HCT116 (cell line): ENCODE measurements around the gene ATP8A2. TPM values are rescaled to one million over a fixed set of nuclear protein-coding genes. Genes with fewer than 3 reads are reported as not detected.

Source experiments
- ATAC-seq: fragments of 200-7000 bp; cut with Tn5 transposase; 2 replicates; pipeline ENCODE4 v1.9.1; 2020; ENCODE audit warnings: mild to moderate bottlenecking, moderate library complexity
- BruUV-seq: library from RNA; stranded (reverse); fragments of 400-500 nt; replicated peaks from 2 replicates; lab custom pipeline; 2021; lab: Mats Ljungman, UMichigan
- CTCF ChIA-PET: fragments of 300-600 bp; sonication (Branson Sonifier 250); formaldehyde crosslinking; loops from one replicate; lab custom pipeline; 2021; ENCODE audit warnings: antibody characterized with exemption; lab: Charles Lee
- POLR2A ChIA-PET: fragments of 300-600, 350-600 bp; sonication (Branson Sonifier 250); formaldehyde crosslinking; loops from one replicate; lab custom pipeline; 2021; ENCODE audit warnings: antibody characterized with exemption; lab: Charles Lee
- RAD21 ChIA-PET, 2 experiments: fragments of 300-600 bp; sonication (Branson Sonifier 250); formaldehyde crosslinking; loops; one replicate each; lab custom pipeline; 2023; ENCODE audit warnings: low total read pairs in 2 of 2; ENCODE audit not compliant: uncharacterized antibody in 2 of 2, unreplicated experiment in 2 of 2, low non-redundant PET in 1 of 2; lab: Charles Lee
- DNase-seq: peaks from one replicate; pipeline ENCODE4 v3.0.0-alpha.2; 2010; ENCODE audit warnings: low read depth, low spot score
- H2AFZ ChIP-seq: fragments of 200-600 bp; shearing (Covaris generic), sonication (generic); 2 replicates; pipeline ENCODE4 v1.6.1; 2017; ENCODE audit warnings: low read depth, mixed run types, mixed read lengths, antibody characterized with exemption, low read length; ENCODE audit not compliant: poor library complexity, severe bottlenecking
- H3K27ac ChIP-seq: 2 replicates; pipeline ENCODE4 v1.5.1; 2012; ENCODE audit warnings: low read depth, low read length
- H3K27me3 ChIP-seq: fragments of 200-600 bp; sonication (generic); 2 replicates; pipeline ENCODE4 v1.6.1; 2016; ENCODE audit warnings: mixed run types, low read length, mixed read lengths; ENCODE audit not compliant: insufficient read depth
- H3K36me3 ChIP-seq, 2 experiments: fragments of 200-500 bp in 1 of 2; fragments of 200-600 bp in 1 of 2; sonication (Bioruptor generic) in 1 of 2; sonication (generic) in 1 of 2; 2 replicates each; pipeline versions ENCODE4 v1.5.1 to v1.6.1; 2014 to 2016; ENCODE audit warnings: low read length in 2 of 2, inconsistent platforms in 1 of 2, mixed read lengths in 1 of 2, mixed run types in 1 of 2; ENCODE audit not compliant: insufficient read depth in 2 of 2, control insufficient read depth in 1 of 2
- H3K4me1 ChIP-seq, 2 experiments: fragments of 200-600 bp in 1 of 2; sonication (generic) in 1 of 2; 2 replicates each; pipeline versions ENCODE4 v1.5.1 to v1.6.1; 2012 to 2017; ENCODE audit warnings: low read length in 2 of 2, inconsistent platforms in 1 of 2, mild to moderate bottlenecking in 1 of 2, mixed read lengths in 1 of 2, mixed run types in 1 of 2, moderate library complexity in 1 of 2; ENCODE audit not compliant: insufficient read depth in 2 of 2, control insufficient read depth in 1 of 2
- H3K4me2 ChIP-seq: fragments of 200-600 bp; sonication (generic); 2 replicates; pipeline ENCODE4 v1.6.1; 2017; ENCODE audit warnings: mixed run types, low read length, mixed read lengths
- H3K4me3 ChIP-seq, 2 experiments: fragments of 200-600 bp in 1 of 2; sonication (generic) in 1 of 2; replicated peaks in 1 of 2; 2 replicates each; pipeline ENCODE4 v1.5.1; 2011 to 2016; ENCODE audit warnings: low read length in 2 of 2, control low read depth in 1 of 2, low read depth in 1 of 2, mild to moderate bottlenecking in 1 of 2, mixed read lengths in 1 of 2, mixed run types in 1 of 2
- H3K79me2 ChIP-seq: fragments of 200-600 bp; sonication (generic); 2 replicates; pipeline ENCODE4 v1.6.1; 2017; ENCODE audit warnings: mild to moderate bottlenecking, mixed run types, low read length, moderate library complexity, mixed read lengths; ENCODE audit not compliant: insufficient read depth
- H3K9ac ChIP-seq: fragments of 200-600 bp; sonication (generic); 2 replicates; pipeline ENCODE4 v1.6.1; 2016; ENCODE audit warnings: low read length, mixed read lengths
- H3K9me2 ChIP-seq: fragments of 200-600 bp; sonication (generic), shearing (Covaris generic); 2 replicates; pipeline ENCODE4 v1.6.1; 2017; ENCODE audit warnings: mixed run types, mild to moderate bottlenecking, moderate library complexity; ENCODE audit not compliant: insufficient read depth
- H3K9me3 ChIP-seq, 2 experiments: fragments of 200-500 bp in 1 of 2; fragments of 200-600 bp in 1 of 2; sonication (Bioruptor generic) in 1 of 2; sonication (generic) in 1 of 2; 2 replicates each; pipeline ENCODE4 v1.6.1; 2014 to 2017; ENCODE audit warnings: low read length in 2 of 2, mixed read lengths in 2 of 2, inconsistent platforms in 1 of 2, low read depth in 1 of 2, mild to moderate bottlenecking in 1 of 2, mixed run types in 1 of 2, moderate library complexity in 1 of 2; ENCODE audit not compliant: control insufficient read depth in 1 of 2, insufficient read depth in 1 of 2
- H4K20me1 ChIP-seq: fragments of 200-600 bp; sonication (generic), shearing (Covaris generic); 2 replicates; pipeline ENCODE4 v1.6.1; 2017; ENCODE audit warnings: mixed run types, mild to moderate bottlenecking, moderate library complexity; ENCODE audit not compliant: insufficient read depth
- ATF3 ChIP-seq: IDR thresholded peaks from 2 replicates; pipeline ENCODE4 v1.6.1; 2012
- CBX3 ChIP-seq: IDR thresholded peaks from 2 replicates; pipeline ENCODE4 v1.6.1; 2012; ENCODE audit warnings: low read depth
- EZH2 ChIP-seq: fragments of 200-600 bp; sonication (generic); IDR thresholded peaks from 2 replicates; pipeline ENCODE4 v1.6.1; 2017; ENCODE audit warnings: antibody characterized with exemption, mixed run types
- EZH2phosphoT487 ChIP-seq: fragments of 200-600 bp; IDR thresholded peaks from 2 replicates; pipeline ENCODE4 v1.6.1; 2018; ENCODE audit warnings: antibody characterized with exemption, borderline replicate concordance
- FOSL1 ChIP-seq: IDR thresholded peaks from 2 replicates; pipeline ENCODE4 v1.6.1; 2012; ENCODE audit warnings: low read depth
- POLR2AphosphoS5 ChIP-seq: IDR thresholded peaks from 2 replicates; pipeline ENCODE4 v1.6.1; 2011; ENCODE audit warnings: mild to moderate bottlenecking, low read depth, low read length, moderate library complexity
- REST ChIP-seq: IDR thresholded peaks from 2 replicates; pipeline ENCODE4 v1.6.1; 2012; ENCODE audit warnings: low read depth
- SIN3A ChIP-seq: IDR thresholded peaks from 2 replicates; pipeline ENCODE4 v1.6.1; 2012; ENCODE audit warnings: low read depth
- SP1 ChIP-seq: IDR thresholded peaks from 2 replicates; pipeline ENCODE4 v1.6.1; 2012; ENCODE audit warnings: low read depth
- ZNF274 ChIP-seq: fragments of 200-500 bp; sonication (Bioruptor generic); IDR thresholded peaks from 2 replicates; pipeline ENCODE4 v1.6.1; 2014; ENCODE audit warnings: mild to moderate bottlenecking, low read depth, low read length, inconsistent platforms
- intact Hi-C: fragments of 100-400 bp; cut with micrococcal nuclease; formaldehyde crosslinking; loops from 2 replicates; pipeline ENCODE4 v1.10.0; 2022
- total RNA-seq: library from RNA; stranded (reverse); gene quantifications from one replicate; pipeline ENCODE4 v1.2.1, GENCODE V29; 2021; ENCODE audit not compliant: unreplicated experiment

ATP8A2 gene
- total RNA-seq, 1 experiment from 2014 or later = not detected

- no peaks in the 10 kb centered on the region for H4K20me1 ChIP-seq
- ChIA-PET POLR2A (no interaction called here), CTCF (interaction anchor here (1.6 to 2.5 kb wide), 3 partner anchors 7 to 382 kb away, joined by 6 to 9 read pairs (median 7); no protein-coding TSS in a partner anchor), RAD21 (no interaction called here)
- ATAC-seq = no peak
- no peaks in the 10 kb centered on the region for H3K9me2 ChIP-seq
- no peaks in the 10 kb centered on the region for H3K36me3 ChIP-seq
- H3K9me3 ChIP-seq = no peaks in the 10 kb centered on the region
- H3K4me1 ChIP-seq = no peaks in the 10 kb centered on the region
- H3K9ac ChIP-seq = no peak overlapping the region
- H2AFZ ChIP-seq = no peak overlapping the region
- TF ChIP-seq ATF3 (no peak), CBX3 (no peak), EZH2phosphoT487 (no peak), ZNF274 (no peak), SIN3A (no peak), EZH2 (no peak), POLR2AphosphoS5 (no peak), FOSL1 (no peak), SP1 (no peak), REST (no peak)
- TF ChIP-seq, all 23 proteins: peak for 0
- no peaks in the 10 kb centered on the region for H3K79me2 ChIP-seq
- no peak overlapping the region for H3K4me3 ChIP-seq
- no peak overlapping the region for H3K27ac ChIP-seq
- no TSS peak for BruUV-seq
- no peak overlapping the region for H3K4me2 ChIP-seq
- intact Hi-C loops = loop anchor here (5.0 kb wide), 1 partner anchor 370 kb away; no protein-coding TSS in a partner anchor
- no peaks in the 10 kb centered on the region; the same call in 1 of the 2 replicates for H3K27me3 ChIP-seq
- DNase-seq = no peak
Measured at GRCh38 chr13:25377244-25377962, 5.6 kb downstream of the ATP8A2 start.
